GM20431 (cell line): ENCODE measurements around the gene L3MBTL4.
"Not testable (repeated sequence)": the region's sequence is repeated elsewhere in the genome, so short reads cannot be mapped to it uniquely, and the experiment has no call there.

Source experiments
- in situ Hi-C: fragments of 300-500 bp; cut with MseI, MboI; formaldehyde crosslinking; loops from one replicate; pipeline ENCODE4 v1.15.0; 2020; ENCODE audit warnings: low sequenced_read_pairs; ENCODE audit not compliant: unreplicated experiment

The L3MBTL4 gene

GRCh38 chr18:6059551-6059950 is 355.2 kb downstream of the L3MBTL4 start:
- in situ Hi-C loops = no loop called here

- in situ Hi-C loops = no loop called here
Observed at GRCh38 chr18:6058941-6059340, 355.8 kb downstream of the L3MBTL4 start.

- in situ Hi-C loops = no loop called here
Observed at GRCh38 chr18:6057604-6058003, 357.1 kb downstream of the L3MBTL4 start.

GRCh38 chr18:6056171-6056910 is 358.4 kb downstream of the L3MBTL4 start:
- in situ Hi-C loops = no loop called here

GRCh38 chr18:6055711-6056110 is 359.0 kb downstream of the L3MBTL4 start:
- in situ Hi-C loops = no loop called here

- in situ Hi-C loops = no loop called here
Observed at GRCh38 chr18:6054256-6054842, 360.4 kb downstream of the L3MBTL4 start.

- in situ Hi-C loops = no loop called here
Observed at GRCh38 chr18:6052449-6052913, 362.2 kb downstream of the L3MBTL4 start.

- in situ Hi-C loops = not testable (repeated sequence)
Observed at GRCh38 chr18:6047596-6047995, 367.1 kb downstream of the L3MBTL4 start.

GRCh38 chr18:6044773-6045172 is 369.9 kb downstream of the L3MBTL4 start:
- in situ Hi-C loops = no loop called here

GRCh38 chr18:6044319-6044718 is 370.4 kb downstream of the L3MBTL4 start:
- in situ Hi-C loops = no loop called here

- in situ Hi-C loops = no loop called here
Observed at GRCh38 chr18:6039055-6039454, 375.7 kb downstream of the L3MBTL4 start.

- in situ Hi-C loops = no loop called here
Observed at GRCh38 chr18:6031442-6031841, 383.3 kb downstream of the L3MBTL4 start.

GRCh38 chr18:6031002-6031401 is 383.7 kb downstream of the L3MBTL4 start:
- in situ Hi-C loops = no loop called here

GRCh38 chr18:6024745-6025248 is 389.9 kb downstream of the L3MBTL4 start:
- in situ Hi-C loops = no loop called here

GRCh38 chr18:6023551-6023950 is 391.2 kb downstream of the L3MBTL4 start:
- in situ Hi-C loops = no loop called here

GRCh38 chr18:6022845-6023244 is 391.9 kb downstream of the L3MBTL4 start:
- in situ Hi-C loops = no loop called here

GRCh38 chr18:6022074-6022444 is 392.7 kb downstream of the L3MBTL4 start:
- in situ Hi-C loops = no loop called here

- in situ Hi-C loops = no loop called here
Observed at GRCh38 chr18:6021306-6022073, 393.2 kb downstream of the L3MBTL4 start.

GRCh38 chr18:6018671-6019070 is 396.0 kb downstream of the L3MBTL4 start:
- in situ Hi-C loops = no loop called here

- in situ Hi-C loops = no loop called here
Observed at GRCh38 chr18:6017171-6017570, 397.5 kb downstream of the L3MBTL4 start.

GRCh38 chr18:6015364-6015763 is 399.3 kb downstream of the L3MBTL4 start:
- in situ Hi-C loops = no loop called here
